Testis (tissue), 2 donors: ENCODE measurements around the gene ANKRD52.

Experiments used
- POLR2A ChIP-seq: fragments of 450-650 bp; IDR thresholded peaks from one replicate; pipeline ENCODE4 v1.6.1; 2017; ENCODE audit warnings: antibody characterized with exemption, mild to moderate bottlenecking, moderate library complexity
- TF ChIP-seq, protein P1 (sequence below), 3 experiments: fragments of 450-650 bp in 2 of 3; fragments of 200-600 bp in 1 of 3; sonication (generic) in 1 of 3; IDR thresholded peaks; one replicate each; pipeline ENCODE4 v1.5.1; 2016 to 2019; ENCODE audit warnings: antibody characterized with exemption in 3 of 3, mild to moderate bottlenecking in 2 of 3, moderate library complexity in 1 of 3

DNA sequence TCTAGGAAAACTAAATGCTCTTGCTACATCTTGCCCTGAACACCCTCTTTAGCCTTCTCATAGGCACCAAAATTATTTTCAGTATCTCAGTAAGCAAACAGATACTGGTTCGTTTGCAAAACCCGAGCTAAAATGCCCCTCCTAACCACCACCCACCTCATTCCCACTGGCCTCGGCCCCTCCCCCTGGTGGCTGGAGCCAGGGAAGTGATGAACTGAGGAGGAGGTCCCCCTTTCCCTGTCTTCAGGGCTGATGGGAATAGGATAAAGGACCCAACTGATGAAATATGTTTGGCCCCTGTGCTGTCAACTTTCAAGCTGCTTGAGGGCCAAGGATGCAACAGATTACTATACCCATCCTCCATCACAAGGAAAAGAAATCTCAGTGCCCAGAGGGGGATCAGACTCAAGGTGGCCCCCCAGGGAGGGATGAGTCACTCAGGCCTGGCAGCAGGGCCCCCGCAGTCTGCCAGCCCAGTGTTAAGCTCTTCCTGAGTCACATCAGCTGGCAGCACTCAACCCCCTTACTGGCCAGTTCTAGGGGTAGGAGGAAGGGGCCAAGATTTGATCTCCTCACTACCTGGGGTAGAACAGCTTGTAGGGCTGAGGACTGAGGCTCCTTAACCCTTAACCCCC, 1.7 kb downstream of the ANKRD52 start:
- TF ChIP-seq, protein P1, sequence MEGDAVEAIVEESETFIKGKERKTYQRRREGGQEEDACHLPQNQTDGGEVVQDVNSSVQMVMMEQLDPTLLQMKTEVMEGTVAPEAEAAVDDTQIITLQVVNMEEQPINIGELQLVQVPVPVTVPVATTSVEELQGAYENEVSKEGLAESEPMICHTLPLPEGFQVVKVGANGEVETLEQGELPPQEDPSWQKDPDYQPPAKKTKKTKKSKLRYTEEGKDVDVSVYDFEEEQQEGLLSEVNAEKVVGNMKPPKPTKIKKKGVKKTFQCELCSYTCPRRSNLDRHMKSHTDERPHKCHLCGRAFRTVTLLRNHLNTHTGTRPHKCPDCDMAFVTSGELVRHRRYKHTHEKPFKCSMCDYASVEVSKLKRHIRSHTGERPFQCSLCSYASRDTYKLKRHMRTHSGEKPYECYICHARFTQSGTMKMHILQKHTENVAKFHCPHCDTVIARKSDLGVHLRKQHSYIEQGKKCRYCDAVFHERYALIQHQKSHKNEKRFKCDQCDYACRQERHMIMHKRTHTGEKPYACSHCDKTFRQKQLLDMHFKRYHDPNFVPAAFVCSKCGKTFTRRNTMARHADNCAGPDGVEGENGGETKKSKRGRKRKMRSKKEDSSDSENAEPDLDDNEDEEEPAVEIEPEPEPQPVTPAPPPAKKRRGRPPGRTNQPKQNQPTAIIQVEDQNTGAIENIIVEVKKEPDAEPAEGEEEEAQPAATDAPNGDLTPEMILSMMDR (IDR thresholded peaks at IDR 0.05), result no peak
- no peak for TF ChIP-seq POLR2A
